GM12878 (cell line): ENCODE data around the gene BAK1. TPM values are rescaled to one million over a fixed set of nuclear protein-coding genes. Genes with fewer than 3 reads are reported as not detected.
A peak's percentile ranks its signal among the peaks of the same experiment; 100 is the strongest.
"Not testable (repeated sequence)": the region's sequence is repeated elsewhere in the genome, so short reads cannot be mapped to it uniquely, and the experiment has no call there.

Experiments
- ATAC-seq: fragments of 200-7000 bp; cut with Tn5 transposase; 3 replicates; pipeline ENCODE4 v1.9.1; 2020; ENCODE audit warnings: mild to moderate bottlenecking, moderate library complexity
- BruUV-seq: library from RNA; stranded (reverse); fragments of 400-500 nt; replicated peaks from 2 replicates; lab custom pipeline; 2021; lab: Mats Ljungman, UMichigan
- CTCF ChIA-PET: fragments of 300-600 bp; sonication (Branson Sonifier 250); formaldehyde crosslinking; extraction: SDS; loops from one replicate; lab custom pipeline; 2021; ENCODE audit warnings: inconsistent platforms; lab: Yijun Ruan, JAX
- POLR2A ChIA-PET: fragments of 350-600 bp; formaldehyde crosslinking; extraction: SDS; loops from one replicate; lab custom pipeline; 2021; ENCODE audit warnings: inconsistent platforms; lab: Charles Lee
- RAD21 ChIA-PET: fragments of 300-600 bp; sonication (Branson Sonifier 250); formaldehyde crosslinking; loops from one replicate; lab custom pipeline; 2023; ENCODE audit warnings: antibody characterized with exemption; ENCODE audit not compliant: unreplicated experiment; lab: Charles Lee
- SMC1A ChIA-PET: fragments of 300-600 bp; sonication (Branson Sonifier 250); formaldehyde crosslinking; loops from one replicate; lab custom pipeline; 2023; ENCODE audit not compliant: unreplicated experiment, uncharacterized antibody; lab: Charles Lee
- DNase-seq: peaks from one replicate; pipeline ENCODE4 v3.0.0-alpha.2; 2011; ENCODE audit warnings: low read depth, low spot score
- FAIRE-seq: peaks from 3 replicates; lab custom pipeline; 2011; peaks lifted over from hg19 to GRCh38; lab: Jason Lieb, UNC
- H2AFZ ChIP-seq: 2 replicates; pipeline ENCODE4 v1.6.0; 2011; ENCODE audit warnings: low read depth, low read length, control low read depth; ENCODE audit not compliant: control insufficient read depth
- H3K27ac ChIP-seq: 2 replicates; pipeline ENCODE4 v1.5.1; 2011; ENCODE audit warnings: control low read depth; ENCODE audit not compliant: control insufficient read depth, insufficient read depth
- H3K27me3 ChIP-seq, 2 experiments: replicated peaks in 1 of 2; 2 replicates each; pipeline versions ENCODE4 v1.6.0 to v1.6.1; 2011; ENCODE audit warnings: low read length in 1 of 2; ENCODE audit not compliant: control insufficient read depth in 2 of 2, insufficient read depth in 2 of 2
- H3K36me3 ChIP-seq, 2 experiments: 2 replicates each; pipeline ENCODE4 v1.5.1; 2011; ENCODE audit warnings: low read length in 1 of 2; ENCODE audit not compliant: control insufficient read depth in 2 of 2, insufficient read depth in 2 of 2
- H3K4me1 ChIP-seq: 2 replicates; pipeline ENCODE4 v1.6.1; 2011; ENCODE audit warnings: mild to moderate bottlenecking, low read length, moderate library complexity, mixed read lengths; ENCODE audit not compliant: control insufficient read depth, insufficient read depth
- H3K4me2 ChIP-seq: 2 replicates; pipeline ENCODE4 v1.6.0; 2011; ENCODE audit warnings: control low read depth; ENCODE audit not compliant: control insufficient read depth, insufficient read depth
- H3K4me3 ChIP-seq: fragments of 200-600 bp; sonication (generic); 2 replicates; pipeline ENCODE4 v1.5.1; 2016
- H3K79me2 ChIP-seq: 2 replicates; pipeline ENCODE4 v1.6.0; 2011; ENCODE audit warnings: low read length; ENCODE audit not compliant: control insufficient read depth, insufficient read depth
- H3K9ac ChIP-seq: 2 replicates; pipeline ENCODE4 v1.8.0; 2011; ENCODE audit warnings: low read length, control low read depth, mixed read lengths; ENCODE audit not compliant: control insufficient read depth, insufficient read depth
- H3K9me3 ChIP-seq: replicated peaks from 3 replicates; pipeline ENCODE4 v1.5.1; 2011; ENCODE audit warnings: mild to moderate bottlenecking, low read length; ENCODE audit not compliant: control insufficient read depth, insufficient read depth
- H4K20me1 ChIP-seq: 2 replicates; pipeline ENCODE4 v1.6.0; 2011; ENCODE audit not compliant: control insufficient read depth, insufficient read depth
- ATF7 ChIP-seq: fragments of 450-650 bp; IDR thresholded peaks from 2 replicates; pipeline ENCODE4 v1.6.1; 2016; ENCODE audit warnings: low read depth, mild to moderate bottlenecking
- CBFB ChIP-seq: IDR thresholded peaks from 2 replicates; pipeline ENCODE4 v1.6.1; 2016; ENCODE audit warnings: antibody characterized with exemption, low read depth
- EED ChIP-seq: sonication (generic); IDR thresholded peaks from 2 replicates; pipeline ENCODE4 v1.6.1; 2016; ENCODE audit warnings: antibody characterized with exemption, low read depth
- SMARCA5 ChIP-seq: fragments of 450-650 bp; IDR thresholded peaks from 2 replicates; pipeline ENCODE4 v1.6.1; 2017; ENCODE audit warnings: mild to moderate bottlenecking
- ZNF384 ChIP-seq: IDR thresholded peaks from 2 replicates; pipeline ENCODE4 v1.6.1; 2012; ENCODE audit warnings: low read depth, mild to moderate bottlenecking, low read length, improper control_type of control experiment, borderline replicate concordance
- WGBS: methylation state at CpG from one replicate; pipeline ENCODE4 v1.1.6; 2016; ENCODE audit warnings: low lambda C conversion rate; ENCODE audit not compliant: insufficient replicate concordance, insufficient coverage; ENCODE audit errors: missing lambda C conversion rate; 5-methylcytosine and 5-hydroxymethylcytosine counted together
- in situ Hi-C: fragments of 300-500 bp; cut with MboI; formaldehyde crosslinking; loops from 9 replicates; pipeline ENCODE4 v1.14.3; 2018; ENCODE audit warnings: mixed read lengths
- intact Hi-C: fragments of 100-400 bp; cut with micrococcal nuclease; formaldehyde crosslinking; loops from one replicate; pipeline ENCODE4 v1.14.2; 2022; ENCODE audit not compliant: unreplicated experiment
- polyA plus RNA-seq, 11 experiments: library from polyadenylated mRNA; depleted of rRNA in 4 of 11; unstranded in 6 of 11; stranded (reverse) in 5 of 11; fragments of >200 nt; fragmentation: Nextera tagmentation in 4 of 11; fragmentation: Illumina TruSeq in 1 of 11; extraction: Ambion mirVana in 4 of 11; extraction: Trizol in 1 of 11; gene quantifications; 1 replicate in 1 of 11; 2 replicates in 10 of 11; pipeline versions ENCODE4 v1.2.1 to v1.2.3, GENCODE V29; 2011 to 2016; ENCODE audit warnings: inconsistent platforms in 2 of 11, missing spikeins in 2 of 11, low read depth in 1 of 11
- total RNA-seq, 4 experiments: library from RNA; depleted of rRNA in 3 of 4; stranded (reverse); fragments of >200 nt in 3 of 4; fragmentation: Illumina TruSeq in 1 of 4; extraction: Trizol in 1 of 4; gene quantifications; 2 replicates each; pipeline versions ENCODE4 v1.2.1 to v1.2.3, GENCODE V29; 2013 to 2021
- TF ChIP-seq, protein P1 (sequence below): fragments of 450-650 bp; IDR thresholded peaks from 2 replicates; pipeline ENCODE4 v1.6.1; 2016; ENCODE audit warnings: mild to moderate bottlenecking

BAK1 gene
- total and polyA plus RNA-seq, 10 of the 15 experiments (the other 5 are each of a cell fraction or from before 2014, with no cell fraction given): 6.3 to 65.8 (median 29.6) TPM

DNA sequence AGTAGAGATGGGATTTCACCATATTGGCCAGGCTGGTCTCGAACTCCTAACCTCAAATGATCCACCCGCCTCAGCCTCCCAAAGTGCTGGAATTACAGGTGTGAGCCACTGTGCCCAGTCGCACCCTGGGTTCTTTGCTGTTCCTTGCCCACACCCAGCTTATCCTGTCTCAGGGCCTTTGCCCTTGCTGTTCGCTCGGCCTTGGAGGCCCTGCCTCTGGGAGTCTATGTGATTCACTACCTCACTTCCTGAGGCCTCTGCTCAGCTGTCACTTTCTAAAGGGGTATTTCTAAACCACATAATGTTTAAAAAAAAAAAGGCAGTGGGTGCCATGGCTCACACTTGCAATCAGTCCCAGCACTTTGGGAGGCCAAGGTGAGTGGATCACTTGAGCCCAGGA is 16.8 kb upstream of the BAK1 start:
- H4K20me1 ChIP-seq, H3K79me2 ChIP-seq, H2AFZ ChIP-seq, H3K27me3 ChIP-seq, in situ Hi-C loops, DNase-seq, H3K4me3 ChIP-seq, FAIRE-seq, intact Hi-C loops, H3K36me3 ChIP-seq, H3K9me3 ChIP-seq, BruUV-seq, H3K27ac ChIP-seq, H3K9ac ChIP-seq: not testable (repeated sequence)
- ChIA-PET SMC1A (interaction anchor here (0.9 to 2.6 kb wide), 2 partner anchors 10 to 11 kb away, joined by 3 to 14 read pairs; no protein-coding TSS in a partner anchor), CTCF (interaction anchor here (0.9 to 8.1 kb wide), 2 partner anchors 11 to 12 kb away, joined by 3 to 92 read pairs; no protein-coding TSS in a partner anchor), RAD21 (interaction anchor here (0.7 to 1.6 kb wide), 3 partner anchors 11 to 28 kb away, joined by 3 to 7 read pairs (median 3); no protein-coding TSS in a partner anchor), POLR2A (interaction anchor here (0.6 to 1.2 kb wide), 3 partner anchors 18 to 114 kb away, joined by 3 to 4 read pairs (median 3); no protein-coding TSS in a partner anchor)
- H3K4me2 ChIP-seq: 0 out of 2 replicates have a peak overlapping the region, but pooled peaks have one; percentile 18
- peak; percentile 46 for ATAC-seq
- WGBS: 61% methylated on average over 3 of the region's 5 CpGs
- peaks cover 24% of the 10 kb centered on the region for H3K4me1 ChIP-seq
- TF ChIP-seq, protein P1, sequence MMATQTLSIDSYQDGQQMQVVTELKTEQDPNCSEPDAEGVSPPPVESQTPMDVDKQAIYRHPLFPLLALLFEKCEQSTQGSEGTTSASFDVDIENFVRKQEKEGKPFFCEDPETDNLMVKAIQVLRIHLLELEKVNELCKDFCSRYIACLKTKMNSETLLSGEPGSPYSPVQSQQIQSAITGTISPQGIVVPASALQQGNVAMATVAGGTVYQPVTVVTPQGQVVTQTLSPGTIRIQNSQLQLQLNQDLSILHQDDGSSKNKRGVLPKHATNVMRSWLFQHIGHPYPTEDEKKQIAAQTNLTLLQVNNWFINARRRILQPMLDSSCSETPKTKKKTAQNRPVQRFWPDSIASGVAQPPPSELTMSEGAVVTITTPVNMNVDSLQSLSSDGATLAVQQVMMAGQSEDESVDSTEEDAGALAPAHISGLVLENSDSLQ: peak; percentile 31; the same call in 1 of the 2 replicates
- TF ChIP-seq ZNF384 (peak; percentile 31; the same call in 1 of the 2 replicates), EED (0 out of 2 replicates have a peak, but pooled peaks have one; percentile 26), CBFB (0 out of 2 replicates have a peak, but pooled peaks have one; percentile 20), ATF7 (0 out of 2 replicates have a peak, but pooled peaks have one; percentile 13), SMARCA5 (peak; percentile 46; the same call in 1 of the 2 replicates)
